NCI-H146 treated with DMSO at 0.1 percent for 48 hours (cell line): ENCODE measurements around the gene CA12.

Source experiments
- DNase-seq: peaks from one replicate; lab custom pipeline; 2025; ENCODE audit not compliant: unreplicated experiment; lab: John Stamatoyannopoulos, UW

Gene CA12

GRCh38 chr15:63379492-63380150, 2.0 kb downstream of the CA12 start:
- DNase-seq: no peak

GRCh38 chr15:63378946-63379345, 2.7 kb downstream of the CA12 start:
- DNase-seq: no peak

GRCh38 chr15:63374686-63375520, 6.7 kb downstream of the CA12 start:
- DNase-seq: no peak

- no peak for DNase-seq
These were observed 7.6 kb downstream of the CA12 start for GRCh38 chr15:63373866-63374548.

GRCh38 chr15:63373330-63373729, 8.3 kb downstream of the CA12 start:
- no peak for DNase-seq

GRCh38 chr15:63372753-63373152, 8.9 kb downstream of the CA12 start:
- DNase-seq: no peak

- no peak for DNase-seq
These were observed 9.5 kb downstream of the CA12 start for GRCh38 chr15:63372018-63372705.

GRCh38 chr15:63371297-63371918, 10.2 kb downstream of the CA12 start:
- DNase-seq: no peak

- DNase-seq: no peak
These were observed 10.9 kb downstream of the CA12 start for GRCh38 chr15:63370764-63371163.

- DNase-seq: no peak
These were observed 11.9 kb downstream of the CA12 start for GRCh38 chr15:63369781-63370180.

GRCh38 chr15:63369296-63369695, 12.3 kb downstream of the CA12 start:
- DNase-seq: no peak

- no peak for DNase-seq
These were observed 13.1 kb downstream of the CA12 start for GRCh38 chr15:63368503-63368902.

GRCh38 chr15:63367900-63368299, 13.7 kb downstream of the CA12 start:
- DNase-seq: no peak

- no peak for DNase-seq
These were observed 14.3 kb downstream of the CA12 start for GRCh38 chr15:63367390-63367789.

GRCh38 chr15:63366451-63366850, 15.2 kb downstream of the CA12 start:
- DNase-seq: no peak

- no peak for DNase-seq
These were observed 16.4 kb downstream of the CA12 start for GRCh38 chr15:63365273-63365680.

GRCh38 chr15:63364399-63365272, 17.0 kb downstream of the CA12 start:
- no peak for DNase-seq

GRCh38 chr15:63363292-63363691, 18.4 kb downstream of the CA12 start:
- no peak for DNase-seq

- DNase-seq: no peak
These were observed 18.8 kb downstream of the CA12 start for GRCh38 chr15:63362885-63363284.

GRCh38 chr15:63362196-63362595, 19.4 kb downstream of the CA12 start:
- DNase-seq: peak; percentile 21
